Heart left ventricle (tissue), 13 donors: Measurements from ENCODE around the gene FYCO1.

Experiments
- POLR2A ChIP-seq, 2 donors: fragments of 450-650 bp; IDR thresholded peaks; one replicate each; pipeline ENCODE4 v1.6.1; 2017; ENCODE audit warnings: antibody characterized with exemption in 2 of 2, mild to moderate bottlenecking in 2 of 2, moderate library complexity in 2 of 2
- TF ChIP-seq, protein P1 (sequence below), 12 donors: fragments of 200-600 bp; sonication (generic) in 4 of 12; IDR thresholded peaks; one replicate each; pipeline versions ENCODE4 v1.5.0 to v1.8.0; 2018 to 2022; ENCODE audit warnings: antibody characterized with exemption in 12 of 12, mild to moderate bottlenecking in 5 of 12
- donor health status: ischemic (EF 13 %, LVEDD 7.1; RV severe dilation, severe dysfunction).
- donor health status: DM: no; HTN: yes; CAD: no.
- donor health status: DM: no; HTN: no; CAD: no.
- donor health status: ischemic (EF 25% LVEDD 6.9; RV normal size, moderate dysfunction).
- donor health status: ischemic (EF 25% LVEDD 5.7; RV mildly dilated, moderate dysfunction).
- donor health status: ischemic (EF 35%, LVEDD 5.7; RV mildly dilated, moderate dysfunction).
- donor health status: nonischemic (EF 11% LVEDD 7.7; RV severe dilation, severe dysfunction).
- donor health status: DM: yes; HTN: yes; CAD: no.
- donor health status: PGD.
- donor health status: ischemic (EF 29% LVEDD 5.4; RV normal size, mild dysfunction).
- donor health status: nonischemic (EF 23%, LVEDD 6.1; RV moderate dilation, normal function).

DNA sequence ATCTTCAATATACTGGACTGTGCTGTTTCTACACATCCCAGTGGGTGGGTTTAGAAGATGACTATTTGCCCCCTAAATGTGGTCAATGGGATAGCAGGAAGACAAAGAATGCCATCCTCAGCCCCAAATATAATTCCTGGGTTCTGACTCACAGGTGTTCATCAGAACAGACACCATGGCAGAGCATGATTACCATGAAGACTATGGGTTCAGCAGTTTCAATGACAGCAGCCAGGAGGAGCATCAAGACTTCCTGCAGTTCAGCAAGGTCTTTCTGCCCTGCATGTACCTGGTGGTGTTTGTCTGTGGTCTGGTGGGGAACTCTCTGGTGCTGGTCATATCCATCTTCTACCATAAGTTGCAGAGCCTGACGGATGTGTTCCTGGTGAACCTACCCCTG lies 49.3 kb downstream of the FYCO1 start:
- TF ChIP-seq, protein P1, sequence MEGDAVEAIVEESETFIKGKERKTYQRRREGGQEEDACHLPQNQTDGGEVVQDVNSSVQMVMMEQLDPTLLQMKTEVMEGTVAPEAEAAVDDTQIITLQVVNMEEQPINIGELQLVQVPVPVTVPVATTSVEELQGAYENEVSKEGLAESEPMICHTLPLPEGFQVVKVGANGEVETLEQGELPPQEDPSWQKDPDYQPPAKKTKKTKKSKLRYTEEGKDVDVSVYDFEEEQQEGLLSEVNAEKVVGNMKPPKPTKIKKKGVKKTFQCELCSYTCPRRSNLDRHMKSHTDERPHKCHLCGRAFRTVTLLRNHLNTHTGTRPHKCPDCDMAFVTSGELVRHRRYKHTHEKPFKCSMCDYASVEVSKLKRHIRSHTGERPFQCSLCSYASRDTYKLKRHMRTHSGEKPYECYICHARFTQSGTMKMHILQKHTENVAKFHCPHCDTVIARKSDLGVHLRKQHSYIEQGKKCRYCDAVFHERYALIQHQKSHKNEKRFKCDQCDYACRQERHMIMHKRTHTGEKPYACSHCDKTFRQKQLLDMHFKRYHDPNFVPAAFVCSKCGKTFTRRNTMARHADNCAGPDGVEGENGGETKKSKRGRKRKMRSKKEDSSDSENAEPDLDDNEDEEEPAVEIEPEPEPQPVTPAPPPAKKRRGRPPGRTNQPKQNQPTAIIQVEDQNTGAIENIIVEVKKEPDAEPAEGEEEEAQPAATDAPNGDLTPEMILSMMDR (IDR thresholded peaks at IDR 0.05) = no peak
- TF ChIP-seq POLR2A (IDR thresholded peaks at IDR 0.05) = no peak
